Prostate gland (tissue), 2 donors: ENCODE data around the gene LALBA. TPM values are rescaled to one million over a fixed set of nuclear protein-coding genes. Genes with fewer than 3 reads are reported as not detected.

Experiments
- DNase-seq: peaks from one replicate; pipeline ENCODE4 v3.0.0-alpha.2; 2019; ENCODE audit warnings: low spot score
- H3K27ac ChIP-seq, 2 donors: fragments of 200-600 bp; sonication (generic); 2 replicates each; pipeline ENCODE4 v1.5.1; 2017 to 2019
- H3K27me3 ChIP-seq: fragments of 200-600 bp; sonication (generic); replicated peaks from 2 replicates; pipeline ENCODE4 v1.5.1; 2019; ENCODE audit not compliant: insufficient read depth
- H3K36me3 ChIP-seq, 2 donors: fragments of 200-600 bp; sonication (generic); 1 replicate in 1 of 2; 2 replicates in 1 of 2; pipeline versions ENCODE4 v1.5.1 to v1.8.1; 2017 to 2019
- H3K4me1 ChIP-seq: fragments of 200-600 bp; sonication (generic); replicated peaks from 2 replicates; pipeline ENCODE4 v1.5.1; 2019
- H3K4me3 ChIP-seq, 2 donors: fragments of 200-600 bp; sonication (generic); 2 replicates each; pipeline ENCODE4 v1.5.1; 2017 to 2019
- H3K9me3 ChIP-seq: fragments of 200-600 bp; sonication (generic); 2 replicates; pipeline ENCODE4 v1.5.1; 2017
- CTCF ChIP-seq, 4 experiments: fragments of 200-600 bp in 2 of 4; fragments of 450-650 bp in 2 of 4; sonication (generic) in 2 of 4; IDR thresholded peaks; 1 replicate in 3 of 4; 2 replicates in 1 of 4; pipeline ENCODE4 v1.5.1; 2016 to 2019; ENCODE audit warnings: antibody characterized with exemption in 4 of 4, mild to moderate bottlenecking in 2 of 4, moderate library complexity in 2 of 4
- POLR2A ChIP-seq: fragments of 450-650 bp; IDR thresholded peaks from one replicate; pipeline ENCODE4 v1.6.1; 2016; ENCODE audit warnings: antibody characterized with exemption, mild to moderate bottlenecking
- POLR2AphosphoS5 ChIP-seq: sonication (generic); formaldehyde crosslinking; IDR thresholded peaks from one replicate; pipeline ENCODE4 v1.6.1; 2017; ENCODE audit warnings: antibody characterized with exemption
- WGBS: methylation state at CpG from one replicate; pipeline ENCODE4 v1.1.5; 2018; 5-methylcytosine and 5-hydroxymethylcytosine counted together
- intact Hi-C: fragments of 100-400 bp; cut with DNase I; formaldehyde crosslinking; loops from one replicate; pipeline ENCODE4 v1.14.2; 2022
- total RNA-seq, 2 donors: library from RNA; depleted of rRNA; stranded (reverse); fragments of >200 nt; gene quantifications; one replicate each; pipeline ENCODE4 v1.1.0, GENCODE V29; 2016

LALBA gene
- total RNA-seq, 2 donors from 2014 or later: 1.6 TPM; not detected in 1

GRCh38 chr12:48601013-48601756 is 31.3 kb upstream of the LALBA start:
- Histone ChIP-seq H3K36me3 (no peaks in the 10 kb centered on the region), H3K4me1 (no peaks in the 10 kb centered on the region), H3K9me3 (no peaks in the 10 kb centered on the region), H3K27ac (no peak overlapping the region), H3K4me3 (no peak overlapping the region), H3K27me3 (no peaks in the 10 kb centered on the region)
- DNase-seq: no peak
- no peak for TF ChIP-seq POLR2AphosphoS5
- WGBS: 88% methylated on average over 11 of the region's 11 CpGs
- intact Hi-C loops: no loop called here

- no peaks in the 10 kb centered on the region for H3K9me3 ChIP-seq
- DNase-seq: no peak
- intact Hi-C loops: no loop called here
- H3K4me3 ChIP-seq: no peak overlapping the region
- no peak for TF ChIP-seq CTCF (IDR thresholded peaks at IDR 0.05)
- TF ChIP-seq POLR2AphosphoS5: no peak
- TF ChIP-seq POLR2A: no peak
- no peak overlapping the region for H3K27ac ChIP-seq
- WGBS: 76% methylated on average over 2 of the region's 2 CpGs
- no peaks in the 10 kb centered on the region for H3K27me3 ChIP-seq
- no peaks in the 10 kb centered on the region for H3K4me1 ChIP-seq
- no peaks in the 10 kb centered on the region for H3K36me3 ChIP-seq
Measured at GRCh38 chr12:48600552-48600951, 30.7 kb upstream of the LALBA start.

DNA sequence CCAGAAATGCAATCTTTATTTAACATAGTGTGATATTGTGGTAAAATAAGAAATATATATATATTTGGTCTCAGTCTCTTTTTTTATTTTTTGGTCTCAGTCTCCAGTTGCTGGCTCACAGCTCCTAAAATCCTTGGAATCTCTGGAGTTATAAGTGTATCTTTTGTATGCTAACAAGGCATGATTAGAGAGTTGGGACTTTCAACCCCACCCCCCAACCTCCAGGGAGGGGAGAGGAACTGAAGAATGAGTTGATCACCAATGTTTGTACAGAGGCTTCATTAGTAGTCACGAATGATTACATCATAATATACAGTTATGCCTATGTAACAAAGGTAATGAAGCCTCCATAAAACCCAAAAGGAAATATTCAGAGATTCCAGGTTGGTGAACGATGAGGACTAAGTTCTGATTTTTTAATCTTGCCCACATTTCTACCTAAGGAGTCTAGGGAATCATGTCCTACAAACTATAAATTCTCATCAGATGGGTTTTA is 22.8 kb upstream of the LALBA start:
- 35% methylated on average over 2 of the region's 2 CpGs for WGBS
- TF ChIP-seq CTCF (IDR thresholded peaks at IDR 0.05): no peak
- TF ChIP-seq POLR2A: no peak
- TF ChIP-seq POLR2AphosphoS5: no peak
- no peaks in the 10 kb centered on the region for H3K36me3 ChIP-seq
- H3K27ac ChIP-seq: no peak overlapping the region
- no peaks in the 10 kb centered on the region for H3K9me3 ChIP-seq
- intact Hi-C loops: no loop called here
- no peaks in the 10 kb centered on the region for H3K27me3 ChIP-seq
- H3K4me3 ChIP-seq: no peak overlapping the region
- no peak for DNase-seq
- H3K4me1 ChIP-seq: no peaks in the 10 kb centered on the region

DNA sequence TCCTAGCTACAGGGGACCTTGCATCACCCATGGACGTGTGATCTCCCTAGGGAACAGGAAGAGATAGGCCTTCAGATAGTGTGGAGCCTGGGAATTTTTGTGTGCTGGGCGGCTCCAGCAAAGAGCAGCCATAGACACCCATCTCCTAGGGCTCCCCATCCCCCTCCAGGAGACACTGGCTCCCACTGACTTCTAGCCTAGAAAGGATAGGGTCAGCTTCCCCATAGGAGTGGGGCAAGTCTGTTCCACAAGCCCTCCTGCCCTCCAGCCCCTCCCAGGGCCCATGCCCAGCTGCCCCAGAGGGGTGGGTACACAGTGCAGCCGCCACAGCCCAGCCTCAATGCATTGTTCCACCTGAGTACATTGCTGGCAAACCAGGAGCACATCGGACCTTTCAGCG is 16.5 kb upstream of the LALBA start:
- no peak for DNase-seq
- Histone ChIP-seq H3K27me3 (no peaks in the 10 kb centered on the region), H3K4me3 (no peak overlapping the region), H3K36me3 (no peaks in the 10 kb centered on the region), H3K9me3 (no peaks in the 10 kb centered on the region), H3K27ac (no peak overlapping the region), H3K4me1 (no peaks in the 10 kb centered on the region)
- WGBS: 89% methylated on average over 5 of the region's 5 CpGs
- intact Hi-C loops: no loop called here
- TF ChIP-seq CTCF (IDR thresholded peaks at IDR 0.05): no peak
- TF ChIP-seq POLR2A: no peak
- no peak for TF ChIP-seq POLR2AphosphoS5

GRCh38 chr12:48583728-48584127 is 13.9 kb upstream of the LALBA start:
- Histone ChIP-seq H3K4me3 (no peak overlapping the region), H3K9me3 (no peaks in the 10 kb centered on the region), H3K36me3 (no peaks in the 10 kb centered on the region), H3K27me3 (no peaks in the 10 kb centered on the region), H3K4me1 (no peaks in the 10 kb centered on the region), H3K27ac (no peak overlapping the region)
- no peak for DNase-seq
- 46% methylated on average over 2 of the region's 2 CpGs for WGBS
- intact Hi-C loops: no loop called here
- no peak for TF ChIP-seq CTCF (IDR thresholded peaks at IDR 0.05)
- no peak for TF ChIP-seq POLR2A
- TF ChIP-seq POLR2AphosphoS5: no peak
